IMR-90 (cell line): Measurements from ENCODE around the gene FBXL5. TPM values are rescaled to one million over a fixed set of nuclear protein-coding genes. Genes with fewer than 3 reads are reported as not detected.

Experiments used
- ATAC-seq: fragments of 200-7000 bp; cut with Tn5 transposase; 2 replicates; pipeline ENCODE4 v1.9.1; 2020; ENCODE audit warnings: low read depth, mild to moderate bottlenecking, moderate library complexity
- BruUV-seq: library from RNA; stranded (reverse); fragments of 400-500 nt; replicated peaks from 2 replicates; lab custom pipeline; 2021; lab: Mats Ljungman, UMichigan
- CTCF ChIA-PET: fragments of 300-600 bp; formaldehyde crosslinking; extraction: SDS; loops from one replicate; lab custom pipeline; 2021; ENCODE audit warnings: antibody characterized with exemption; lab: Yijun Ruan, JAX
- POLR2A ChIA-PET: fragments of 300-600 bp; sonication (Branson Sonifier 250); formaldehyde crosslinking; loops from one replicate; lab custom pipeline; 2022; ENCODE audit warnings: antibody characterized with exemption; ENCODE audit not compliant: unreplicated experiment; lab: Charles Lee
- DNase-seq: peaks from one replicate; pipeline ENCODE4 v3.0.0; 2013
- H2AFZ ChIP-seq: replicated peaks from 2 replicates; pipeline ENCODE3; 2013; ENCODE audit warnings: low read length, mild to moderate bottlenecking; ENCODE audit not compliant: poor library complexity
- H2AK5ac ChIP-seq: 2 replicates; pipeline ENCODE4 v1.6.1; 2013; ENCODE audit warnings: low read depth, low read length, inconsistent platforms
- H2AK9ac ChIP-seq: replicated peaks from 2 replicates; pipeline ENCODE3; 2013; ENCODE audit warnings: mild to moderate bottlenecking, low read depth, low read length, moderate library complexity; ENCODE audit not compliant: poor library complexity
- H2BK120ac ChIP-seq: 2 replicates; pipeline ENCODE4 v1.6.1; 2013; ENCODE audit warnings: low read depth, low read length, inconsistent platforms
- H2BK15ac ChIP-seq: 3 replicates; pipeline ENCODE4 v1.6.1; 2013; ENCODE audit warnings: low read depth, low read length, inconsistent platforms
- H2BK20ac ChIP-seq: 2 replicates; pipeline ENCODE4 v1.6.1; 2013; ENCODE audit warnings: low read depth, mild to moderate bottlenecking, inconsistent platforms, low read length, moderate library complexity
- H2BK5ac ChIP-seq: 2 replicates; pipeline ENCODE4 v1.6.1; 2013; ENCODE audit warnings: mild to moderate bottlenecking, low read depth, low read length, inconsistent platforms; ENCODE audit not compliant: poor library complexity, severe bottlenecking
- H3K14ac ChIP-seq: replicated peaks from 2 replicates; pipeline ENCODE4 v1.6.1; 2013; ENCODE audit warnings: low read depth, low read length, inconsistent platforms
- H3K18ac ChIP-seq: 2 replicates; pipeline ENCODE4 v1.6.1; 2013; ENCODE audit warnings: low read depth, low read length, control low read depth
- H3K23ac ChIP-seq: 2 replicates; pipeline ENCODE4 v1.6.1; 2013; ENCODE audit warnings: low read depth, low read length, inconsistent platforms
- H3K27ac ChIP-seq: 2 replicates; pipeline ENCODE4 v1.5.1; 2013; ENCODE audit warnings: mild to moderate bottlenecking, control low read depth, low read length; ENCODE audit not compliant: insufficient read depth
- H3K27me3 ChIP-seq: 2 replicates; pipeline ENCODE4 v1.6.1; 2013; ENCODE audit warnings: low read length; ENCODE audit not compliant: control insufficient read depth, insufficient read depth
- H3K36me3 ChIP-seq: 2 replicates; pipeline ENCODE4 v1.6.1; 2013; ENCODE audit warnings: low read length, mixed read lengths; ENCODE audit not compliant: control insufficient read depth, insufficient read depth
- H3K4ac ChIP-seq: 2 replicates; pipeline ENCODE4 v1.6.1; 2013; ENCODE audit warnings: low read depth, low read length, inconsistent platforms
- H3K4me1 ChIP-seq: 2 replicates; pipeline ENCODE4 v1.6.1; 2013; ENCODE audit warnings: low read length, mixed read lengths; ENCODE audit not compliant: control insufficient read depth, insufficient read depth
- H3K4me2 ChIP-seq: 2 replicates; pipeline ENCODE4 v1.6.1; 2013; ENCODE audit warnings: low read depth, mild to moderate bottlenecking, control low read depth, low read length, moderate library complexity
- H3K4me3 ChIP-seq: 2 replicates; pipeline ENCODE4 v1.5.1; 2013; ENCODE audit warnings: low read depth, mild to moderate bottlenecking, control low read depth, low read length, moderate library complexity; ENCODE audit not compliant: insufficient read depth
- H3K56ac ChIP-seq: 2 replicates; pipeline ENCODE4 v1.6.1; 2013; ENCODE audit warnings: low read length, inconsistent platforms; ENCODE audit not compliant: insufficient read depth; ENCODE audit errors: extremely low read depth
- H3K79me1 ChIP-seq, 2 experiments: 2 replicates each; pipeline ENCODE4 v1.6.1; 2013; ENCODE audit warnings: low read length in 2 of 2, inconsistent platforms in 1 of 2, low read depth in 1 of 2
- H3K9ac ChIP-seq: 2 replicates; pipeline ENCODE4 v1.6.1; 2013; ENCODE audit warnings: low read depth, low read length, control low read depth
- H3K9me1 ChIP-seq: 2 replicates; pipeline ENCODE4 v1.6.1; 2013; ENCODE audit warnings: low read length, inconsistent platforms; ENCODE audit not compliant: insufficient read depth
- H3K9me3 ChIP-seq: 2 replicates; pipeline ENCODE4 v1.6.1; 2013; ENCODE audit warnings: low read length; ENCODE audit not compliant: control insufficient read depth, insufficient read depth
- H4K20me1 ChIP-seq: 2 replicates; pipeline ENCODE4 v1.6.1; 2013; ENCODE audit warnings: low read length, inconsistent platforms; ENCODE audit not compliant: insufficient read depth
- H4K5ac ChIP-seq: 2 replicates; pipeline ENCODE4 v1.6.1; 2013; ENCODE audit warnings: mild to moderate bottlenecking, low read depth, low read length, control low read depth
- H4K8ac ChIP-seq, 2 experiments: 2 replicates each; pipeline ENCODE4 v1.6.1; 2013; ENCODE audit warnings: low read depth in 2 of 2, low read length in 2 of 2, control low read depth in 1 of 2, inconsistent platforms in 1 of 2
- H4K91ac ChIP-seq: 2 replicates; pipeline ENCODE4 v1.6.1; 2013; ENCODE audit warnings: low read depth, low read length, inconsistent platforms; ENCODE audit not compliant: insufficient read depth
- BHLHE40 ChIP-seq: fragments of 150-350 bp; IDR thresholded peaks from 2 replicates; pipeline ENCODE4 v1.6.1; 2016; ENCODE audit warnings: mild to moderate bottlenecking, low read depth, low read length
- CTCF ChIP-seq: conservative IDR thresholded peaks from 2 replicates; pipeline ENCODE4 v1.5.1; 2012; ENCODE audit warnings: mild to moderate bottlenecking, low read depth, low read length, improper control_type of control experiment
- MAFK ChIP-seq: IDR thresholded peaks from 2 replicates; pipeline ENCODE4 v1.6.1; 2012; ENCODE audit warnings: low read depth, low read length, improper control_type of control experiment
- RFX5 ChIP-seq: IDR thresholded peaks from 2 replicates; pipeline ENCODE4 v1.8.0; 2012; ENCODE audit warnings: low read depth, mild to moderate bottlenecking, low read length, moderate library complexity
- WGBS, 2 experiments: methylation state at CpG; one replicate each; pipeline versions ENCODE4 v1.1.5 to v1.1.7; 2013; ENCODE audit warnings: missing lambda C conversion rate in 2 of 2; ENCODE audit not compliant: insufficient read length in 1 of 2; ENCODE audit errors: extremely low coverage in 2 of 2; 5-methylcytosine and 5-hydroxymethylcytosine counted together
- dilution Hi-C: fragments of 300-500 bp; cut with HindIII; formaldehyde crosslinking; loops from one replicate; pipeline ENCODE4 v1.14.3; 2018; ENCODE audit warnings: low sequenced_read_pairs; ENCODE audit not compliant: unreplicated experiment
- in situ Hi-C: fragments of 300-500 bp; cut with MboI; formaldehyde crosslinking; loops from 3 replicates; pipeline ENCODE4 v1.14.3; 2019; ENCODE audit warnings: low sequenced_read_pairs, inconsistent platforms, mixed read lengths
- intact Hi-C: fragments of 100-400 bp; cut with micrococcal nuclease; formaldehyde crosslinking; loops from 2 replicates; pipeline ENCODE4 v1.10.0; 2022
- polyA plus RNA-seq, 3 experiments: library from polyadenylated mRNA; depleted of rRNA; stranded (reverse); fragments of >200 nt; gene quantifications; 2 replicates each; pipeline ENCODE4 v1.2.3, GENCODE V29; 2012; ENCODE audit warnings: low replicate concordance in 1 of 3
- total RNA-seq: library from RNA; depleted of rRNA; stranded (reverse); fragments of >200 nt; gene quantifications from 2 replicates; pipeline ENCODE4 v1.2.3, GENCODE V29; 2012

Gene FBXL5
- total and polyA plus RNA-seq, 2 of the 4 experiments (the other 2 are of a cell fraction) = 20.3 to 62.6 TPM

GRCh38 chr4:15601862-15602261 lies 53.3 kb downstream of the FBXL5 start:
- H4K5ac ChIP-seq = no peak overlapping the region
- BruUV-seq = no TSS peak
- no peak for ATAC-seq
- DNase-seq = no peak
- H3K36me3 ChIP-seq = peaks cover 13% of the 10 kb centered on the region
- H3K4ac ChIP-seq = no peak overlapping the region
- no peak overlapping the region for H3K14ac ChIP-seq
- no peak overlapping the region for H3K4me2 ChIP-seq
- H2AFZ ChIP-seq = no peak overlapping the region
- POLR2A ChIA-PET = no interaction called here
- no peak overlapping the region for H4K91ac ChIP-seq
- no peak overlapping the region for H2BK15ac ChIP-seq
- intact Hi-C loops (no loop called here), in situ Hi-C loops (no loop called here), dilution Hi-C loops (no loop called here)
- no peak overlapping the region for H3K56ac ChIP-seq
- no peaks in the 10 kb centered on the region; the same call in 1 of the 2 replicates for H3K9me3 ChIP-seq
- H3K18ac ChIP-seq = no peak overlapping the region
- peaks cover 3% of the 10 kb centered on the region; the same call in 1 of the 2 replicates for H3K9me1 ChIP-seq
- no peak for TF ChIP-seq BHLHE40
- no peak for TF ChIP-seq RFX5
- no peak for TF ChIP-seq MAFK
- TF ChIP-seq CTCF = no peak
- WGBS, 2 experiments = no CpG with 5 or more reads among the region's 2 CpGs
- H3K4me1 ChIP-seq = peaks cover 2% of the 10 kb centered on the region; the same call in 1 of the 2 replicates
- H3K4me3 ChIP-seq = no peak overlapping the region
- no peak overlapping the region for H3K9ac ChIP-seq
- no peak overlapping the region for H2BK5ac ChIP-seq
- no peak overlapping the region for H2BK20ac ChIP-seq
- CTCF ChIA-PET = no interaction called here
- no peak overlapping the region for H2AK5ac ChIP-seq
- no peak overlapping the region for H3K27ac ChIP-seq
- no peak overlapping the region for H4K8ac ChIP-seq
- H3K27me3 ChIP-seq = no peaks in the 10 kb centered on the region
- H2BK120ac ChIP-seq = no peak overlapping the region
- peaks cover 4% of the 10 kb centered on the region; the same call in 1 of the 2 replicates for H4K20me1 ChIP-seq
- H3K23ac ChIP-seq = no peak overlapping the region
- H2AK9ac ChIP-seq = no peak overlapping the region
- H3K79me1 ChIP-seq = peaks cover 0 to 4% of the 10 kb centered on the region in 2 experiments; a peak in 2 of 4 replicates
